GM12891 (cell line): ENCODE data around the gene IMPA2.

Experiments
- PAX5 ChIP-seq: IDR thresholded peaks from 2 replicates; pipeline ENCODE4 v1.6.1; 2011; ENCODE audit warnings: low read length, moderate library complexity, mild to moderate bottlenecking; ENCODE audit not compliant: insufficient read depth, severe bottlenecking
- POLR2A ChIP-seq: IDR thresholded peaks from 2 replicates; pipeline ENCODE4 v1.6.1; 2011; ENCODE audit warnings: low read depth, low read length, control low read depth
- POLR2AphosphoS5 ChIP-seq: IDR thresholded peaks from 2 replicates; pipeline ENCODE4 v1.6.1; 2011; ENCODE audit warnings: low read depth, low read length, control low read depth
- POU2F2 ChIP-seq: IDR thresholded peaks from 2 replicates; pipeline ENCODE4 v1.6.1; 2011; ENCODE audit warnings: low read depth, mild to moderate bottlenecking, control low read depth, low read length, moderate library complexity
- SPI1 ChIP-seq: IDR thresholded peaks from 2 replicates; pipeline ENCODE4 v1.6.1; 2011; ENCODE audit warnings: low read depth, low read length, control low read depth
- TAF1 ChIP-seq: IDR thresholded peaks from 2 replicates; pipeline ENCODE4 v1.6.1; 2011; ENCODE audit warnings: low read depth, low read length, control low read depth

DNA sequence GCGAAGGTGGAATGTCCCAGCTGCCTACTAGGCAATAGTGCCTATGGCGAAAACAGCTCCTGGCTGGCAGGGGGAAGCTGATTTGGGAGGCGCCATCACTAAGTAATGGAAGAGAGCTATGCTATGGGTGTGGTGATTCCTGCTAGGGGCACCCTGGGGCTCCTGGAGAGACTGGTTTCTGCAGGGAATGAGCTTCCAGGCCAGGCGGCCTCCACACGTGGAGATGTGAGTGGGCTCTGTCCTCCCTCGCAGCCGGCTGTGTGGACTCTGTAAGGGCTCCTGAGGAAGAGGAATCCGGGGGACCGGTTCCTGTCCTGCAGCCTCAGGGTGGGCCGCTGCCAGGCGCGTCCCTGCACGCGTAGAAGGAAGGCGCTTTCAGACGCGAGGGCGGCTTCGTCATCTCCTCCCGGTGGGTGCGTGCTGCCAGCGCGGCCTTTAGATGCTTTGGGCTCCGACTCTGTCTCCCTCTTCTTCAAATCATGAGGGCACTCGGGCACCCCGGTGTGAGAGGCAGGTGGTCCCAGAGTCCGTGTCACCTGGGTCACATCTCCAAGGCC lies 56.9 kb downstream of the IMPA2 start:
- TF ChIP-seq SPI1 = no peak
- TF ChIP-seq POLR2AphosphoS5 = no peak
- TF ChIP-seq POU2F2 = no peak
- no peak for TF ChIP-seq POLR2A
- TF ChIP-seq TAF1 = no peak
- TF ChIP-seq PAX5 = no peak
